Measurements from ENCODE around the gene PERCC1.

- TF ChIP-seq ZC3H4 (CRISPR knock-in tag; IDR thresholded peaks at IDR 0.05; ENCODE audit: borderline replicate concordance) (no peak), EP300 (IDR thresholded peaks at IDR 0.05; ENCODE audit: low read length) (no peak), SMARCB1 (IDR thresholded peaks at IDR 0.05; ENCODE audit: insufficient read length, low read depth) (no peak), YY1 (IDR thresholded peaks at IDR 0.05; ENCODE audit: borderline replicate concordance in 1 of 3, control insufficient read depth in 1 of 3, extremely low read depth in 1 of 3, insufficient read depth in 3 of 3, insufficient read length in 1 of 3, insufficient replicate concordance in 2 of 3, low read depth in 1 of 3, low read length in 2 of 3) (no peak), GABPB1 (CRISPR knock-in tag; IDR thresholded peaks at IDR 0.05) (no peak), EZH2 (IDR thresholded peaks at IDR 0.05; ENCODE audit: borderline replicate concordance, low read depth, low read length) (no peak), FOXP1 (CRISPR knock-in tag; IDR thresholded peaks at IDR 0.05) (no peak)
- TF ChIP-seq, protein P1, sequence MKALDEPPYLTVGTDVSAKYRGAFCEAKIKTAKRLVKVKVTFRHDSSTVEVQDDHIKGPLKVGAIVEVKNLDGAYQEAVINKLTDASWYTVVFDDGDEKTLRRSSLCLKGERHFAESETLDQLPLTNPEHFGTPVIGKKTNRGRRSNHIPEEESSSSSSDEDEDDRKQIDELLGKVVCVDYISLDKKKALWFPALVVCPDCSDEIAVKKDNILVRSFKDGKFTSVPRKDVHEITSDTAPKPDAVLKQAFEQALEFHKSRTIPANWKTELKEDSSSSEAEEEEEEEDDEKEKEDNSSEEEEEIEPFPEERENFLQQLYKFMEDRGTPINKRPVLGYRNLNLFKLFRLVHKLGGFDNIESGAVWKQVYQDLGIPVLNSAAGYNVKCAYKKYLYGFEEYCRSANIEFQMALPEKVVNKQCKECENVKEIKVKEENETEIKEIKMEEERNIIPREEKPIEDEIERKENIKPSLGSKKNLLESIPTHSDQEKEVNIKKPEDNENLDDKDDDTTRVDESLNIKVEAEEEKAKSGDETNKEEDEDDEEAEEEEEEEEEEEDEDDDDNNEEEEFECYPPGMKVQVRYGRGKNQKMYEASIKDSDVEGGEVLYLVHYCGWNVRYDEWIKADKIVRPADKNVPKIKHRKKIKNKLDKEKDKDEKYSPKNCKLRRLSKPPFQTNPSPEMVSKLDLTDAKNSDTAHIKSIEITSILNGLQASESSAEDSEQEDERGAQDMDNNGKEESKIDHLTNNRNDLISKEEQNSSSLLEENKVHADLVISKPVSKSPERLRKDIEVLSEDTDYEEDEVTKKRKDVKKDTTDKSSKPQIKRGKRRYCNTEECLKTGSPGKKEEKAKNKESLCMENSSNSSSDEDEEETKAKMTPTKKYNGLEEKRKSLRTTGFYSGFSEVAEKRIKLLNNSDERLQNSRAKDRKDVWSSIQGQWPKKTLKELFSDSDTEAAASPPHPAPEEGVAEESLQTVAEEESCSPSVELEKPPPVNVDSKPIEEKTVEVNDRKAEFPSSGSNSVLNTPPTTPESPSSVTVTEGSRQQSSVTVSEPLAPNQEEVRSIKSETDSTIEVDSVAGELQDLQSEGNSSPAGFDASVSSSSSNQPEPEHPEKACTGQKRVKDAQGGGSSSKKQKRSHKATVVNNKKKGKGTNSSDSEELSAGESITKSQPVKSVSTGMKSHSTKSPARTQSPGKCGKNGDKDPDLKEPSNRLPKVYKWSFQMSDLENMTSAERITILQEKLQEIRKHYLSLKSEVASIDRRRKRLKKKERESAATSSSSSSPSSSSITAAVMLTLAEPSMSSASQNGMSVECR (CRISPR knock-in tag; IDR thresholded peaks at IDR 0.05) = no peak
- TF ChIP-seq, protein P2, sequence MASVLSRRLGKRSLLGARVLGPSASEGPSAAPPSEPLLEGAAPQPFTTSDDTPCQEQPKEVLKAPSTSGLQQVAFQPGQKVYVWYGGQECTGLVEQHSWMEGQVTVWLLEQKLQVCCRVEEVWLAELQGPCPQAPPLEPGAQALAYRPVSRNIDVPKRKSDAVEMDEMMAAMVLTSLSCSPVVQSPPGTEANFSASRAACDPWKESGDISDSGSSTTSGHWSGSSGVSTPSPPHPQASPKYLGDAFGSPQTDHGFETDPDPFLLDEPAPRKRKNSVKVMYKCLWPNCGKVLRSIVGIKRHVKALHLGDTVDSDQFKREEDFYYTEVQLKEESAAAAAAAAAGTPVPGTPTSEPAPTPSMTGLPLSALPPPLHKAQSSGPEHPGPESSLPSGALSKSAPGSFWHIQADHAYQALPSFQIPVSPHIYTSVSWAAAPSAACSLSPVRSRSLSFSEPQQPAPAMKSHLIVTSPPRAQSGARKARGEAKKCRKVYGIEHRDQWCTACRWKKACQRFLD (CRISPR knock-in tag; IDR thresholded peaks at IDR 0.05) = no peak
- TF ChIP-seq, protein P3, sequence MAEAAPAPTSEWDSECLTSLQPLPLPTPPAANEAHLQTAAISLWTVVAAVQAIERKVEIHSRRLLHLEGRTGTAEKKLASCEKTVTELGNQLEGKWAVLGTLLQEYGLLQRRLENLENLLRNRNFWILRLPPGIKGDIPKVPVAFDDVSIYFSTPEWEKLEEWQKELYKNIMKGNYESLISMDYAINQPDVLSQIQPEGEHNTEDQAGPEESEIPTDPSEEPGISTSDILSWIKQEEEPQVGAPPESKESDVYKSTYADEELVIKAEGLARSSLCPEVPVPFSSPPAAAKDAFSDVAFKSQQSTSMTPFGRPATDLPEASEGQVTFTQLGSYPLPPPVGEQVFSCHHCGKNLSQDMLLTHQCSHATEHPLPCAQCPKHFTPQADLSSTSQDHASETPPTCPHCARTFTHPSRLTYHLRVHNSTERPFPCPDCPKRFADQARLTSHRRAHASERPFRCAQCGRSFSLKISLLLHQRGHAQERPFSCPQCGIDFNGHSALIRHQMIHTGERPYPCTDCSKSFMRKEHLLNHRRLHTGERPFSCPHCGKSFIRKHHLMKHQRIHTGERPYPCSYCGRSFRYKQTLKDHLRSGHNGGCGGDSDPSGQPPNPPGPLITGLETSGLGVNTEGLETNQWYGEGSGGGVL (CRISPR knock-in tag; IDR thresholded peaks at IDR 0.05) = no peak
These were observed 6.0 kb downstream of the PERCC1 start for GRCh38 chr16:1436731-1437355.

All from K562 (cell line).